Upper lobe of left lung (tissue), 4 donors: ENCODE data around the gene ARHGEF6.

Experiments
- POLR2A ChIP-seq, 4 donors: fragments of 450-650 bp; IDR thresholded peaks; one replicate each; pipeline ENCODE4 v1.5.1; 2016 to 2017; ENCODE audit warnings: antibody characterized with exemption in 4 of 4, mild to moderate bottlenecking in 2 of 4
- POLR2AphosphoS5 ChIP-seq, 2 donors: sonication (generic); formaldehyde crosslinking; IDR thresholded peaks; one replicate each; pipeline ENCODE4 v1.5.1; 2017; ENCODE audit warnings: antibody characterized with exemption in 2 of 2
- TF ChIP-seq, protein P1 (sequence below), 6 experiments: fragments of 450-650 bp in 4 of 6; fragments of 200-600 bp in 2 of 6; sonication (generic) in 2 of 6; IDR thresholded peaks; one replicate each; pipeline ENCODE4 v1.5.1; 2016 to 2019; ENCODE audit warnings: antibody characterized with exemption in 6 of 6

GRCh38 chrX:136679531-136679930 lies 101.2 kb downstream of the ARHGEF6 start:
- TF ChIP-seq POLR2A (IDR thresholded peaks at IDR 0.05) = no peak
- TF ChIP-seq, protein P1, sequence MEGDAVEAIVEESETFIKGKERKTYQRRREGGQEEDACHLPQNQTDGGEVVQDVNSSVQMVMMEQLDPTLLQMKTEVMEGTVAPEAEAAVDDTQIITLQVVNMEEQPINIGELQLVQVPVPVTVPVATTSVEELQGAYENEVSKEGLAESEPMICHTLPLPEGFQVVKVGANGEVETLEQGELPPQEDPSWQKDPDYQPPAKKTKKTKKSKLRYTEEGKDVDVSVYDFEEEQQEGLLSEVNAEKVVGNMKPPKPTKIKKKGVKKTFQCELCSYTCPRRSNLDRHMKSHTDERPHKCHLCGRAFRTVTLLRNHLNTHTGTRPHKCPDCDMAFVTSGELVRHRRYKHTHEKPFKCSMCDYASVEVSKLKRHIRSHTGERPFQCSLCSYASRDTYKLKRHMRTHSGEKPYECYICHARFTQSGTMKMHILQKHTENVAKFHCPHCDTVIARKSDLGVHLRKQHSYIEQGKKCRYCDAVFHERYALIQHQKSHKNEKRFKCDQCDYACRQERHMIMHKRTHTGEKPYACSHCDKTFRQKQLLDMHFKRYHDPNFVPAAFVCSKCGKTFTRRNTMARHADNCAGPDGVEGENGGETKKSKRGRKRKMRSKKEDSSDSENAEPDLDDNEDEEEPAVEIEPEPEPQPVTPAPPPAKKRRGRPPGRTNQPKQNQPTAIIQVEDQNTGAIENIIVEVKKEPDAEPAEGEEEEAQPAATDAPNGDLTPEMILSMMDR (IDR thresholded peaks at IDR 0.05) = no peak
- no peak for TF ChIP-seq POLR2AphosphoS5 (IDR thresholded peaks at IDR 0.05)
